ENCODE results near the gene BMP4.

Gene BMP4

DNA sequence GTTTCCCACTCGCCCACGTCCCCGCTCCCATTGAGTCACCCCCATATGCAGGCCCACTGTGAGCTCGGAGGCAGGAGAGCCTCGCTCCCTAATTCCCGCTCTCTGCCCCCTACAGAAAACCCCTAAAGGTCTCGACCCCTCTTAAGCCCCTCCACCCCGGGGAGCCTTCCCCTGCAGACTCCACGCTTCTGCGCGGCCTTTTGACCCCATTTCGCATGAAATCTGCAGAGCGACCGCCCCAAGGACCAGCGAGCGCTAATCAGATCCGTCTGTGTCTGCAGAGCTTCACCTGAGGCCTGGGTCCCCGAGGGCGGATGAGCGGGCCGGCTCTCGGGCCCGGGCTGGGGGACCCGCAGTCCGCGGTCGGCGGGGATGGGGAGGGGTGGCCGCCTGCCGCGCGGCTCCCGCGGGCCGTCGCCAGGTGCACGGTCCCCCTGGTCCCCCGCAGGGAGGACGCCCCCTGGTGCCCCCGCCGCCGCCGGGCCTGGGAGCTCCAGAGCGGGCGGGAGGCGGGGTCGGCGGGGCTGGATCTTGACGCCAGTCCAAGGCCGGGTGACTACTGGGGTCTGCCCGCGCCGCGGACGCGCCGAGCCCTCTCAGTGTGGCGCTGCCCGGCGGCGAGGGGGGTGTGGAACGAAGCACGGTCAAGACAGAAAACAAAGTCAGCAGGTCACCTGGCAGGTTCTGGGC, 10.1 kb downstream of the BMP4 start:
- no peak for DNase-seq (ENCODE audit: low read depth)

DNA sequence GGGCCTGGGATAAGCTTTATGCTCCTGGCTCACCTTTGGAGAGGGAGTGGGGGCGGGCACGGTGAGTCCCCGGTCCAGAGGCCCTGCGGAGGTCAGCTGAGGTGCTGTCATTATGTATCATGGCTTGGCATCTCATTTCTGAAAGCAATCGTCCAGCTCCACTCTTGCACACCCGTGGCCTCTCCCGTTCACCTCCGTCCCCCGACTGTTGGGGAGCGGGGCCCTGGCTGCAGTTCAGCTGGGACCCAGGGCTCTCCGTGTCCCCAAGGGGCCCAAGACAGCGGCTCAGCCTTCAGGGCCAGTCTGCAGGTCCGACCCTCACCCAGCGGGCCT, 10.6 kb downstream of the BMP4 start:
- no peak for DNase-seq (ENCODE audit: low read depth)

DNA sequence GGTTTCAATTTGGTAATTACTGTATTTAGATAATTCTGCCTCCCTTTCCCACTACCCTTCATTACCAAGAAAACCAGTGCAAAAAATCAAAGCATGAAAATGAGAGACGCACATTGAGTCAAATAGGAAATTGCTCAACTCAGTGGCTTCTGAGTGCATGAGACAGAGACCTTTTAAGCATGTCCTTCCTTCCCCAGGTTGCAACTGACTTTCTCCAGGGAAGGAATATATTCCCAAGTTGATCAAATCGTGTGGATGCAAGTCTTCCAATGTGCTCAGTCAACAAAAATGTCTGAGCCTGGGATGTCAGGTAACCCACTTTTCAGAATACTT, 12.9 kb downstream of the BMP4 start:
- DNase-seq (ENCODE audit: low read depth), result no peak

DNA sequence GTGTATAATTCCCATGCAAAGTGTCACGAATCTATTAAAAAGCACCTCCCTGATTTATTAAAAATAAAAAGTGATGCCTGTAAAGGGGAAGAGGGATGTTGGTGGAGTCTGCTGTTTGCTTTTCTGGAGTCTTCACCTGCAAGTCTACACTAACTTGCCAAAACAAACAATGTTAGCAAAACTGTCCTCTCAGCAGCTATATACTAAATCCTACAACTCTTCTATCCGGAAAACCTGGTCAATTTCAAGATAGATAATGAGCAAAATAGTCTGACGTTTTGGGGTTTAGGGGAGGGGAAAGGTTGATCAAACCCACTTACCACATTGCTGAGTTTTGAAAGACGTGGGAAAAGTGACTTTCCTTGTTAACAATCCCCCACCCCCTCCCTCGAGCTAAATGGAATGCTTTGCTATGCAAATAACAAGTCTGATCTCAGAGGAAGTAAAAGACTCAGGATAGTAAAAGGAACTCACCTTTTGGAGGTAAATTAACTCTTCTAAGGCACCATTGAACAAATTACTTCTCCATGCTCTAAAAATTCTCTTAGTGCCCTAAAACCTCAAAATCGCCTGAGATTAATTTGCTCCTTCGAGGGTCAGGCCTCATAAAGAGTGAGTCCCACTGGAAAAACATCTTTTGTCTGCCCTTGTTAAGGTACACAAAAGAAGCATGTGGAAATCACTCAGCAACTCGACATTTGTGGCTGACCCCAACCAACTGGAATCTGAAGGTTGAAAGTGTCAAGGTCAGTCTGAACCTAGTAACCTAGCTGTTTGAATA, 13.5 kb downstream of the BMP4 start:
- no peak for DNase-seq (ENCODE audit: low read depth)

DNA sequence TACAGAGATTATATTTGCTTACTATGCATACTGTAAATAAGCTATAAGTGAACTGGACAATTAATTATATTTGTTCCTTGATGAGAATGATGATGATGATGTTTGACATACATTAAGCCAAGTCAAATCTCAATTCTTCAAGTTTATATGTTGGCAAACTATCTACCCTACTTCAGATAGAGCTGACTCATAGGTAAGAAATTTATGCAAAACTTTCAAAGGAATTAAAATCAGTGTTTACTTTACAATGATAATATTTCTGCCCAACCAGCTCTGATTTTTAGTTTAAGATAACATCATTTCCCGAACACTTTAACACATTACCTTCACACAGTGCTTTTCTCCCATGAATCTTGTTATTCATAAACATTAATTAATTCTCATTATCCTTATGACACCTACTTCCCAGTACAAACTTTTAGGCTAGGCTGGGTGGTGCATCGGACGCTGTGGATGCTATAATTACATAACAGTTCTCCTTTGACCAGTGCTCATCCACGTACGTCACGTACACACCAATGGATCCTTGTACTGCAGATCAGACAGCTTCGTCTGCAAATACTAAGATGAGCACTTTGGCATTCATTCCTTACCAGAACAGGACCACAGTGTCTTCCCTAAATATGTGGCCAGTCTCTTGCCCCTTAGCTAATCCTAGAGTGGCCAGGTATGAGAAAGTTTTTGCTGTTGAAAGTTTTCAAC, 18.3 kb downstream of the BMP4 start:
- DNase-seq (ENCODE audit: low read depth), result no peak

DNA sequence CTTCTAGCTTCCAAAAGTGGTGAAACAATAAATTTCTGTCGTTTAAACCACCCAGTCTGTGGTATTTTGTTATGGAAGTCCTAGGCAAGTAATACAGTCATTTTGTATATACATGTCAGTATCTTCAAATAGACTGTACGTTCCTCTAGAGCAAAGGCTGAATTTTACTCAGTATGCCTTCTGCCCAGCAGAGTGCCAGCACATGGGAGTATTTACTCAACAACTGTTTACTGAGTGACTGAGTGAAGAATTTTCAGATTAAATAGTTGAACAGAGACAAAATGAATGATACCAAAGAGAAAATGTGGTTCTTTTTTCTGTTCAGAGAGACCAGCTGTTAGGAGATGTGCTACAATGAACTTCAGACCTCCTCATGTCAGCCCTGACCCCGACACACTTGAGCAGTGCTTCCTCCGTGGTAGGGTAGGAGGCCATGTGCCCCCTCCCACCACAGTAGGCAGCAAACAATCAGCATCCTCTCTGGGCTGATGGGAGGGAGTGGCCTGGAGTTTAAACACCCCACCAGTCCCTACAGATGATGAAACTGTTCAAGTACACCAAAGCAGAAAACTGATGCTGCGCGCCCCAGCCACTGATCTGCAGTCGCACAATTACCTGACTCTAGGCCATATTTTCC, 21.7 kb downstream of the BMP4 start:
- no peak for DNase-seq (ENCODE audit: low read depth)

DNA sequence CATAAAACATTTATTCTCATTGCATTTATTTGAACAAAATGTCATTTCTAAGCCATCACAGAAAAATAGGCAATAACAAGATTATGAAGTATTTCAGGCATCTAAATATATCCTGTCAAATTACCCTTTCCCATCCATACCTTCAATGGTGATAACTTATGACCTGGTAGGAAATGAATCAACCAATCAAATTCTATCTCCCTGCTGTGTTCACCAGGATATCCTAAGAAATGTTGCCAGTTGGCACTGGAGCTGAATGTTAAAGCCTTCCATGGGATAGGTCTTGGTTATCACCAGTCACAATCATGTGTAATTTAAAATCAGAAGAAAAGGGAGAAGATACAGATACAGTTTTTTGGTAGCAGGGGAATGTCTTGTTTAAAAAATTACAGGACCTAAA, 23.7 kb downstream of the BMP4 start:
- DNase-seq (ENCODE audit: low read depth), result no peak

DNA sequence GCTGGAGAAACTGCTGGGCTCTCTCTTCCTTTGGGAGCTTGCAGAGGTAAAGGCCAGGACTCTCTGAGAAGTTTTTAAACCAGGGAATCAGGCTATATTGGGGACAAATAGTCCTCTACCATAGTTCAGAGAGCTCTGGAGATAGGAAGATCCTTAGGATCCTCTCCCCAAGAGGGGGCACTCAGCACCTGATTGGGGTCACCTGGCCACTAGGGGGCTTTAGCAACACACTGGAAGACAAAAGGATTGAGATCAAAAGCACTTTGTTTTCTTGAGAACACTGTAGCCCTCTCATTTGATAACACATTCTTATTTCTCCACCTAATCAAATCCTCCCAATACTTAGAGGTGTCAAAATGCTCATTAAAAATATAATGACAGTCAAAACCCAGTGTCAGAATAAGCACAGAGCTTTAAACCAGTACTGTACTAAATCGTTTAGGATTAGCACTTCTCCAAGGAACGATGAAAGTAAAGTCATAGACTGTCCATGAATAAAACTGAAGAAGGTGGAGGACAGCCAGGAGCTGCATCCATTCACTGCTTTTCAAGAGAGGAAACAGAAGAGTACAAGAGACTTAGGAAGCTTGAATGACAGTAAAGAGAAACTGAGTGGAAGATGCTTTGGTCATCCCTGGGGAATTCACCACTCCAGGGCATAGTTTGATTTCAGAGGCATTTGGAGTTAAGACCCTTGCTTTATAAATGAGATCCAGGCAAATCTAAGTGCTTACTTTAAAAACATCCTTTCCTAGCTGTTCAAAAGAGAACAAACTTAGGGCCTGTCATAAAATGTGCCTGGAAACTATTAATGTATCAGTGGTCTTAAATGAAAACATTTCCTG, 26.5 kb downstream of the BMP4 start:
- DNase-seq (ENCODE audit: low read depth), result peak; percentile 22

DNA sequence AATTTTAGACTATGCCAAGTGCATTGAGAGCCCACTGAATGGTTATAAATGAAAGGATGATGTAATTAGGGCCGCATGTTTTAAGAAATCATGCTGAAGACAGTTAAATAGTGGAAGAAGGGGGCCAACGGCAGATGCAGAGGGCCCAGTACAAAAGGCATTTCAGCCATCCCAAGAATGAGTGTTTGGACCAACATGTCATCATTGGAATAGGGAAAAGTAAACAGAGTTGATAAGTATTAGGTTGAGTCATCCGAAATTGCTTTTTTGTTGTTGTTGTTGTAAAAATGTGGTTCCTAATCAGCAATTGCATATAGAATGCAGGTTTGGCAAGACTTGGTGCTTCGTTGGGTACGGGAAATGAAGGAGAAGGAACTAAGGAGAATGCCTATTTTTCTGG, 29.5 kb downstream of the BMP4 start:
- no peak for DNase-seq (ENCODE audit: low read depth)

DNA sequence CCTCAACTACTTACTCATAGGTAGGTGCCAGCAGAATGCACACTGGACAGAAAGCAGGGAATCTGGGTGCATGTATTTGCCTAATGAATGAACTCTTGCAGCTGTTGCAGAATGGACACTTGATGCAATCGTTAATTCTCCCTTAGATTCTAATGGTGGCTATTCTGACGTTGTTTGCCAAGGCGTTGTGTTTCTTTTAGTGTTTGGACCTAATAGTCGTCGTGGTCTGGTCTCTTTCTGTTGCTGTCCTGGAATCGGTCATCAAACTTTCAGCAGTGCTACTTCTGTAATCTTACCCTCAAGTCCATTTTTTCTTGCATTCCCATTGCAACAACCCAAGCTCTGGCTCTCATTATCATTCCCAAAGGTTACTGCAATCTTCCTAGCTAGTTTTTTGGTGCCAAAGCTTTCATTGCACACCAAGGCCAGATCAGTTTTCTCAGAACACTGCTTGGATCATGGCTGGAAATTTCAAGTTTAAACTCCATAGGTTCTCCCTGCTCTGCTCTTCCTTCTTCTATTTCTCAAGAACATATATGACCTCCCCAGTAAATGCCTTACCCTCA, 31.3 kb downstream of the BMP4 start:
- DNase-seq (ENCODE audit: low read depth), result no peak

DNA sequence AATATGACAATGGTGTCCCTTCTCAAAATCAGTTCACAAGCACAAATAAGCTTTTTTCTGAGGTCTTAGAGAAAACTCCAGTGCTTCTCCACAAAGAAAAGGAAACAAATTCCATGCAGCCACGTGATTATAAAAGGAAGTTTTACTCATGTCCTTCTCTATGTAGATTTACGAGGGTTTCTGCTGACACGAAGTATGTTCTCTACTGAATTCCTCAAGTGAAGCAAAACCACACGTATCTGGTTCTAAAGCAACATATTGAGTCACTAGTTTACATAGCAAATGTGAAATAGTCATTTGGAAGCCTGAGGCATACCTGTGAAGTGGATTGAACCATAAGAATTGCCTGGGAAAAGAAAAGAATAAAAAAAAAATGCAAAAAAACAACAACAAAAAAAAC, 31.9 kb downstream of the BMP4 start:
- no peak for DNase-seq (ENCODE audit: low read depth)

DNA sequence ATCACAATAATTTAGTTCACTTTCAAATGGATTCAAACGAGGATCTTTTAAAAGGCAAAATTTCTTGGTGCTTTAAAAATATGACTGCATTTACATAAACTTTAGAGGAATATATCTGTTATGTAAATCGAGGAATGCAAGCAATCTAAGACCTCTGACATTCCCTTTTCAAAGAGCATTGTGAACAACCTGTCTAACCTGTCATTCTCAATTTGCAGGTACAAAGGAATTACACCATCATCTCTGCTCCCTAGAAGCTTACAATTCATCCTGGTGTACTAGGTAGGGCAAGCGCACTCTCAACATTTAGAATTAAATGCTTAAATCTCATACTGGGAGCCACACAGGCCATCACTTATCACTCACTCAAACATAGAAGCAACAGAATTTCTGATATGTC, 35.6 kb downstream of the BMP4 start:
- no peak for DNase-seq (ENCODE audit: low read depth)

DNA sequence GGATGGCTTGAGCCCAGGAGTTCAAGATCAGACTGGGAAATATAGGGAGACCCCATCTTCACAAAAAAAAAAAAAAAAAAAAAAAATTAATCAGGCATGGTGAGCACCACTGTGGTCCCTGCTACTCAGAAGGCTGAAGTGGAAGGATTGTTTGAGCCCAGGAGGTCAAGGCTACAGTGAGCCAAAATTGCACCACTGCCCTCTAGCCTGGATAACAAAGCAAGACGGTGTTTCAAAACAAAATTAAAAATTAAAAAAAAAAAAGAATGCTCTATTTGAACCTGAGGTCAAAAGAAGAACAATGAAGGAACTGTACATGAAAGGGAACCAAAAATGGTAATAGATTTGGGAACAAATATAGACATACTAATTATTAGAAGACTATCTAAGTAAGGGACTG, 40.4 kb downstream of the BMP4 start:
- DNase-seq (ENCODE audit: low read depth), result no peak

DNA sequence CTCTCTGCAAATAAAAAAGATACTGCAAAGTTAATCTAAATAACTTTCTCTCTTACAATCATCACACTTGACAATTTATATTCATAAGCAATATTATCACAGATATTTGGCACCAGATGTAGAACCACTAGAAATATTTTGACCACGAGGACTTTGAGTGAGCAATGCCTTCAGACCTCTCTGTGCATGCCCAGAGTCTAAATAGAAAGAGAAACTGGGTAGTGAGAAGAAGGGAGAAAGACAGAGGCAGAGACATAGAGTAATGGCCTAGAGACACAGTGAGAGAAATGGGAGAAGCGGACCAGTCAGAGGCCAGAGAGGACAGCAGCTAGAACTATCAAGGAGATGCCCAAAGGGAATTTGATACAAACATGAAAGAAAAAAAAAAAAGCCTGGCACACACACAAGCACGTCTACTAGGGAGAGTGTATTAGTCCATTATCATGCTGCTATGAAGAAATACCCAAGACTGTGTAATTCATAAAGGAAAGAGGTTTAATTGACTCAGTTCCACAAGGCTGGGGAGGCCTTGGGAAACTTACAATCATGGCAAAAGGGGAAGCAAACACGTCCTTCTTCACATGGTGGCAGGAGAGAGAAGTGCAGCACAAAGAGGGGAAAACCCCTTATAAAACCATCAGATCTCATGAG, 41.1 kb downstream of the BMP4 start:
- no peak for DNase-seq (ENCODE audit: low read depth)

DNA sequence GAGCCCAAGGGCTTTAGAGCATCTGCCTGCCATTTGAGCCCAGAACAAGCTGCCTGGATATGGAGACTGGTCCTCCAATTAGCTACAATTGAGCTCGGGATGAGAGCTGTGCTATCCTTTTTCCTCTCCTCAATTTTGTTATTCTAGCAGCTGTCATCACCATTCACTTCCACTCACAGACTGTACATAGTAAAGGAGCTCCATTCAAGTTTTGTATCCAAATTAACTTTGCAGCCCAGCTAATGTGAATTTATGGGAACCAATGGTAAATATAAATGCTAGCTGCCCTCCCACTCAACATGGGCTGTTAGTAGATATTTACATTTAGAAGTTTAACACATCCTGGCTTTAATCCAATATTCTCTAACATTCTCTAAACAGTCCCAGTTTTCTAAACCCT, 44.6 kb downstream of the BMP4 start:
- no peak for DNase-seq (ENCODE audit: low read depth)

DNA sequence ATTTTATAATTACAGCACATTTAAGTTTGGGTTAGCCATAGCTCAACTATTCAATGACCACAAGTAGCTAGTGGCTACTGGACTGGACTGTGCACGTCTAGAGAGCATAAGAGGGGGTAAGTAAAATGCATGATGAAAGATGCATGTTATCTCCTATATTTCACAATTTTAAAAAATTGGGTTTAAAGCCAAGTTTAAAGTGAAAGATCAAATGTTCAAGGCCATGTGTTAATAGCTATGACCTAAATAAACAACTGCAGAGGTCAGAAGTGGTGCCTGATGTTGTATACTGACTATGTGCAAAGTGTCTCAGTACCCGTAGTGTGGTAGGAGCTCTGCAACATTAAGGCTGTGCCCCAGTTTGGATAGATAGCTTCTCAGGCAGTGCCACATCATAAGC, 48.2 kb downstream of the BMP4 start:
- DNase-seq (ENCODE audit: low read depth), result no peak

DNA sequence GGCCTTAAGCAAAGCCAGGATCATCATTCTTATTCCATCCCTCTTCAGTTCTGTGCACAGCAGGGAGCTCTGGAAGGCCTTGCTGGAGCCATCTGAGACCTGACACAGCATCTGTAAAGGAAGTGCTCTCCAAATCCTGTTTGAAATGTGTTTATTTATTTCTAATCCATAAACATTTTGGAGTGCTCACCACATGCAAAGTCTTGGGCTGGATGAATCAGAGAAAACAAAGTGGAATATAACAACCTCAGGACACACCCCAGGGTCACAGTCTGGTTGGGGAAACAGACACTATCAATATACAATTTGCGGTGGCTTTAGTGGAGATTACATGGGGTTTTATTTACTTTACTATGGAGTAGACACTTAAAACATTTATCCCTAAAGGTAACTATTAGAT, 54.3 kb downstream of the BMP4 start:
- no peak for DNase-seq (ENCODE audit: low read depth)

DNA sequence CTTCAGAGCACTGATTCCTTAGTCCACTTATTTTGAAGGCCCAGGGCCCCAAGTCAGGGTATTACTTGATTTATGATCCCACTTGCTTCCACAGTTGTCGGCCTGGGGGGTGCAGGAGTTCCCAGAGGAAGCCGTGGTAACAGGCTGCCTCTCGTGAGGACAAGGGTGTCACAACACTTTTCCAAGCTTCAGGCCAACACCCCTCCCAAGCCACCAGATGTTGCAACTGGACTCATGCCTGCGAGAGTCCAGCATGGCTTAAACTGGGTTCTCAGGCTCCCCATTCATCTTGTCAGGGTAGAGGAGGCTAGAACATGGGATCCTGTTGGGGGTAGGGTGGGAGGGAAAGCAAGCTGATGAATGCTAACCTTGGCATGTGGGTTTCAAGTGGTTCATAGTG, 56.1 kb downstream of the BMP4 start:
- no peak for DNase-seq (ENCODE audit: low read depth)
